Esophagus muscularis mucosa (tissue), 4 donors: ENCODE measurements around the gene ADGRB3.

ENCODE experiments used
- EP300 ChIP-seq: sonication (generic); formaldehyde crosslinking; IDR thresholded peaks from one replicate; pipeline ENCODE4 v1.6.1; 2017; ENCODE audit warnings: antibody characterized with exemption
- POLR2A ChIP-seq: fragments of 450-650 bp; IDR thresholded peaks from one replicate; pipeline ENCODE4 v1.6.1; 2017; ENCODE audit warnings: antibody characterized with exemption, moderate library complexity, mild to moderate bottlenecking, low read depth
- POLR2AphosphoS5 ChIP-seq, 2 donors: sonication (generic); formaldehyde crosslinking; IDR thresholded peaks; one replicate each; pipeline ENCODE4 v1.6.1; 2017; ENCODE audit warnings: antibody characterized with exemption in 2 of 2
- TF ChIP-seq, protein P1 (sequence below), 3 experiments: fragments of 200-600 bp in 2 of 3; fragments of 450-650 bp in 1 of 3; sonication (generic) in 2 of 3; IDR thresholded peaks; one replicate each; pipeline ENCODE4 v1.5.1; 2017 to 2019; ENCODE audit warnings: antibody characterized with exemption in 3 of 3, mild to moderate bottlenecking in 2 of 3, moderate library complexity in 1 of 3

GRCh38 chr6:68716620-68717019, 81.5 kb downstream of the ADGRB3 start:
- TF ChIP-seq, protein P1, sequence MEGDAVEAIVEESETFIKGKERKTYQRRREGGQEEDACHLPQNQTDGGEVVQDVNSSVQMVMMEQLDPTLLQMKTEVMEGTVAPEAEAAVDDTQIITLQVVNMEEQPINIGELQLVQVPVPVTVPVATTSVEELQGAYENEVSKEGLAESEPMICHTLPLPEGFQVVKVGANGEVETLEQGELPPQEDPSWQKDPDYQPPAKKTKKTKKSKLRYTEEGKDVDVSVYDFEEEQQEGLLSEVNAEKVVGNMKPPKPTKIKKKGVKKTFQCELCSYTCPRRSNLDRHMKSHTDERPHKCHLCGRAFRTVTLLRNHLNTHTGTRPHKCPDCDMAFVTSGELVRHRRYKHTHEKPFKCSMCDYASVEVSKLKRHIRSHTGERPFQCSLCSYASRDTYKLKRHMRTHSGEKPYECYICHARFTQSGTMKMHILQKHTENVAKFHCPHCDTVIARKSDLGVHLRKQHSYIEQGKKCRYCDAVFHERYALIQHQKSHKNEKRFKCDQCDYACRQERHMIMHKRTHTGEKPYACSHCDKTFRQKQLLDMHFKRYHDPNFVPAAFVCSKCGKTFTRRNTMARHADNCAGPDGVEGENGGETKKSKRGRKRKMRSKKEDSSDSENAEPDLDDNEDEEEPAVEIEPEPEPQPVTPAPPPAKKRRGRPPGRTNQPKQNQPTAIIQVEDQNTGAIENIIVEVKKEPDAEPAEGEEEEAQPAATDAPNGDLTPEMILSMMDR (IDR thresholded peaks at IDR 0.05): no peak
- TF ChIP-seq EP300 (no peak), POLR2A (no peak), POLR2AphosphoS5 (IDR thresholded peaks at IDR 0.05) (no peak)
